CD4-positive, alpha-beta T cell (primary cell): Measurements from ENCODE around the gene ACAD8. TPM values are rescaled to one million over a fixed set of nuclear protein-coding genes. Genes with fewer than 3 reads are reported as not detected.

Experiments used
- ATAC-seq: fragments of 200-7000 bp; cut with Tn5 transposase; one replicate; pipeline ENCODE4 v1.10.0; 2022; ENCODE audit warnings: mild to moderate bottlenecking; ENCODE audit not compliant: poor library complexity
- CTCF ChIA-PET: fragments of 350-600 bp; sonication (Branson Sonifier 250); formaldehyde crosslinking; loops from one replicate; lab custom pipeline; 2021; ENCODE audit warnings: antibody characterized with exemption, inconsistent platforms; lab: Charles Lee
- POLR2A ChIA-PET: fragments of 350-600 bp; sonication (Branson Sonifier 250); formaldehyde crosslinking; loops from one replicate; lab custom pipeline; 2021; ENCODE audit warnings: antibody characterized with exemption, inconsistent platforms; lab: Charles Lee
- DNase-seq, 14 experiments: peaks; one replicate each; pipeline ENCODE4 v3.0.0-alpha.2; 2013 to 2020; ENCODE audit warnings: mixed read lengths in 2 of 14
- H3K27ac ChIP-seq, 2 donors: one replicate each; pipeline versions ENCODE4 v1.5.1 to v1.7.0; 2013; ENCODE audit warnings: low read length in 2 of 2, low read depth in 1 of 2, mild to moderate bottlenecking in 1 of 2
- H3K27me3 ChIP-seq, 2 experiments: 1 replicate in 1 of 2; 2 replicates in 1 of 2; pipeline versions ENCODE4 v1.6.1 to v1.7.0; 2013; ENCODE audit warnings: low read length in 2 of 2, control low read depth in 1 of 2, mild to moderate bottlenecking in 1 of 2, moderate library complexity in 1 of 2; ENCODE audit not compliant: insufficient read depth in 2 of 2, control insufficient read depth in 1 of 2
- H3K36me3 ChIP-seq: one replicate; pipeline ENCODE4 v1.6.1; 2013; ENCODE audit warnings: low read length, control low read depth; ENCODE audit not compliant: insufficient read depth
- H3K4me1 ChIP-seq: one replicate; pipeline ENCODE4 v1.6.1; 2013; ENCODE audit warnings: low read length, control low read depth; ENCODE audit not compliant: insufficient read depth
- H3K4me3 ChIP-seq: one replicate; pipeline ENCODE4 v1.5.1; 2013; ENCODE audit warnings: mild to moderate bottlenecking, low read length, moderate library complexity
- H3K9me3 ChIP-seq, 2 experiments: 1 replicate in 1 of 2; 2 replicates in 1 of 2; pipeline versions ENCODE4 v1.6.1 to v1.7.0; 2013; ENCODE audit warnings: low read length in 2 of 2, mild to moderate bottlenecking in 2 of 2, control low read depth in 1 of 2, moderate library complexity in 1 of 2; ENCODE audit not compliant: control insufficient read depth in 1 of 2, insufficient read depth in 1 of 2
- H3K27ac Mint-ChIP-seq: one replicate; pipeline ENCODE4 v1.8.0; 2020; ENCODE audit warnings: mixed read lengths
- H3K27me3 Mint-ChIP-seq: one replicate; pipeline ENCODE4 v1.8.0; 2021; ENCODE audit warnings: mixed read lengths
- H3K36me3 Mint-ChIP-seq: one replicate; pipeline ENCODE4 v1.8.0; 2021; ENCODE audit warnings: low read depth, mixed read lengths
- H3K4me1 Mint-ChIP-seq: one replicate; pipeline ENCODE4 v1.8.0; 2021; ENCODE audit warnings: low read depth, mixed read lengths
- H3K4me3 Mint-ChIP-seq: one replicate; pipeline ENCODE4 v1.8.0; 2020; ENCODE audit warnings: mild to moderate bottlenecking, mixed read lengths
- H3K9me3 Mint-ChIP-seq: one replicate; pipeline ENCODE4 v1.8.0; 2020; ENCODE audit warnings: mixed read lengths
- CTCF ChIP-seq: fragments of 200-600 bp; IDR thresholded peaks from one replicate; pipeline ENCODE4 v1.8.0; 2022; ENCODE audit warnings: antibody characterized with exemption, mild to moderate bottlenecking
- intact Hi-C, 2 experiments: fragments of 100-400 bp; cut with DNase I in 1 of 2; cut with micrococcal nuclease in 1 of 2; formaldehyde crosslinking; loops; one replicate each; pipeline versions ENCODE4 v1.15.1 to v1.9.0; 2023 to 2025; cut with DNase I, micrococcal nuclease
- total RNA-seq, 174 experiments: library from RNA in 2 of 174; stranded (reverse) in 2 of 174; gene quantifications; one replicate each; pipeline ENCODE4 v1.2.3 and lab custom pipeline; 2021 to 2026

Gene ACAD8
- total RNA-seq, 2 experiments from 2014 or later: 15.0 to 16.3 TPM

- ChIA-PET CTCF (no interaction called here), POLR2A (no interaction called here)
- Mint-ChIP-seq H3K27ac (no peak overlapping the region), H3K27me3 (no peaks in the 10 kb centered on the region), H3K4me3 (no peak overlapping the region), H3K4me1 (no peaks in the 10 kb centered on the region), H3K9me3 (no peaks in the 10 kb centered on the region), H3K36me3 (no peaks in the 10 kb centered on the region)
- H3K4me3 ChIP-seq: no peak overlapping the region
- no peak overlapping the region for H3K27ac ChIP-seq
- no peaks in the 10 kb centered on the region for H3K36me3 ChIP-seq
- H3K27me3 ChIP-seq: no peaks in the 10 kb centered on the region
- DNase-seq (no peak), ATAC-seq (no peak)
- no peaks in the 10 kb centered on the region for H3K9me3 ChIP-seq
- intact Hi-C loops: no loop called here
- no peaks in the 10 kb centered on the region for H3K4me1 ChIP-seq
- no peak for TF ChIP-seq CTCF
These were observed 36.4 kb downstream of the ACAD8 start for GRCh38 chr11:134289789-134290188.

- no peaks in the 10 kb centered on the region for H3K4me1 Mint-ChIP-seq
- H3K27ac ChIP-seq: no peak overlapping the region
- intact Hi-C loops: no loop called here
These were observed 37.3 kb downstream of the ACAD8 start for GRCh38 chr11:134290646-134291045.

GRCh38 chr11:134291196-134291595, 37.8 kb downstream of the ACAD8 start:
- Mint-ChIP-seq H3K27ac (no peak overlapping the region), H3K9me3 (no peaks in the 10 kb centered on the region), H3K4me3 (no peak overlapping the region), H3K36me3 (no peaks in the 10 kb centered on the region), H3K27me3 (no peaks in the 10 kb centered on the region), H3K4me1 (no peaks in the 10 kb centered on the region)
- ChIA-PET CTCF (no interaction called here), POLR2A (no interaction called here)
- Histone ChIP-seq H3K36me3 (no peaks in the 10 kb centered on the region), H3K27ac (no peak overlapping the region), H3K27me3 (no peaks in the 10 kb centered on the region), H3K4me3 (no peak overlapping the region), H3K9me3 (no peaks in the 10 kb centered on the region), H3K4me1 (no peaks in the 10 kb centered on the region)
- DNase-seq (no peak), ATAC-seq (no peak)
- intact Hi-C loops: no loop called here
- no peak for TF ChIP-seq CTCF

More at GRCh38 chr11:134290646-134291045, 37.3 kb downstream of the ACAD8 start:
- ChIA-PET CTCF (no interaction called here), POLR2A (no interaction called here)
- Histone ChIP-seq H3K36me3 (no peaks in the 10 kb centered on the region), H3K4me1 (no peaks in the 10 kb centered on the region), H3K9me3 (no peaks in the 10 kb centered on the region), H3K4me3 (no peak overlapping the region), H3K27me3 (no peaks in the 10 kb centered on the region)
- no peak overlapping the region for H3K4me3 Mint-ChIP-seq
- no peaks in the 10 kb centered on the region for H3K9me3 Mint-ChIP-seq
- H3K27ac Mint-ChIP-seq: no peak overlapping the region
- no peaks in the 10 kb centered on the region for H3K36me3 Mint-ChIP-seq
- no peak for DNase-seq
- no peak for ATAC-seq
- no peak for TF ChIP-seq CTCF
- H3K27me3 Mint-ChIP-seq: no peaks in the 10 kb centered on the region
